ENCODE data around the gene PPM1H.

- TF ChIP-seq CTCF (IDR thresholded peaks at IDR 0.05), result no peak
- TF ChIP-seq POLR2A (IDR thresholded peaks at IDR 0.05), result no peak
Observed at GRCh38 chr12:62717643-62718042, 217.3 kb downstream of the PPM1H start.
